ENCODE measurements around the gene EDC4. TPM values are rescaled to one million over a fixed set of nuclear protein-coding genes. Genes with fewer than 3 reads are reported as not detected.

Gene EDC4
- total and polyA plus RNA-seq, 9 donors, result 29.8 to 65.3 (median 48.7) TPM

DNA sequence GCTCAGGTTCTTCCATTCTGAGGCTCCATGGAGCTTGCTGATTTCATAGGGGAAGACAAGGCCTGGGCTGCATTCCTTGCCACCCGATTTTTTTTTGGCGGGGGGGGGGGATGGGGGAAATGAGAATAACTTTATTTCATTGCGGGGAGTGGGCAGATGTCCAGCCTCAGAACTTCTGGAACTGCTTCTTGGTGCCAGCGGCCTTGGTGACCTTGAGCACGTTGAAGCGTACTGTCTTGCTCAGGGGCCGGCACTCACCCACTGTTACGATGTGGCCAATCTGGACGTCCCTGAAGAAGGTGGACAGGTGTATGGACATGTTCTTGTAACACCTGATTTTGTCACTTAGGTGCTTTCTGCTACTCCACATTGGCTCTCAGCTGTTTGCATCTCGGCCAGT is 17.1 kb upstream of the EDC4 start:
- intact Hi-C loops (cut with DNase I), result no loop called here
- H3K4me1 ChIP-seq (ENCODE audit: insufficient read depth), result peaks cover 19% of the 10 kb centered on the region
- no peaks in the 10 kb centered on the region for H3K36me3 ChIP-seq
- no peak overlapping the region for H3K4me3 ChIP-seq
- peak in 3 of 5 donors; percentile 33 to 53 (median 49) for DNase-seq
- no peaks in the 10 kb centered on the region for H3K9me3 ChIP-seq
- H3K27ac ChIP-seq, result no peak overlapping the region
- TF ChIP-seq POLR2A (IDR thresholded peaks at IDR 0.05) (no peak), EP300 (IDR thresholded peaks at IDR 0.05) (no peak)
- TF ChIP-seq, protein P1, sequence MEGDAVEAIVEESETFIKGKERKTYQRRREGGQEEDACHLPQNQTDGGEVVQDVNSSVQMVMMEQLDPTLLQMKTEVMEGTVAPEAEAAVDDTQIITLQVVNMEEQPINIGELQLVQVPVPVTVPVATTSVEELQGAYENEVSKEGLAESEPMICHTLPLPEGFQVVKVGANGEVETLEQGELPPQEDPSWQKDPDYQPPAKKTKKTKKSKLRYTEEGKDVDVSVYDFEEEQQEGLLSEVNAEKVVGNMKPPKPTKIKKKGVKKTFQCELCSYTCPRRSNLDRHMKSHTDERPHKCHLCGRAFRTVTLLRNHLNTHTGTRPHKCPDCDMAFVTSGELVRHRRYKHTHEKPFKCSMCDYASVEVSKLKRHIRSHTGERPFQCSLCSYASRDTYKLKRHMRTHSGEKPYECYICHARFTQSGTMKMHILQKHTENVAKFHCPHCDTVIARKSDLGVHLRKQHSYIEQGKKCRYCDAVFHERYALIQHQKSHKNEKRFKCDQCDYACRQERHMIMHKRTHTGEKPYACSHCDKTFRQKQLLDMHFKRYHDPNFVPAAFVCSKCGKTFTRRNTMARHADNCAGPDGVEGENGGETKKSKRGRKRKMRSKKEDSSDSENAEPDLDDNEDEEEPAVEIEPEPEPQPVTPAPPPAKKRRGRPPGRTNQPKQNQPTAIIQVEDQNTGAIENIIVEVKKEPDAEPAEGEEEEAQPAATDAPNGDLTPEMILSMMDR (IDR thresholded peaks at IDR 0.05), result no peak
- no peaks in the 10 kb centered on the region for H3K27me3 ChIP-seq
- 29 to 61% (median 45%) methylated on average over 10 of the region's 10 CpGs for WGBS, 3 donors

DNA sequence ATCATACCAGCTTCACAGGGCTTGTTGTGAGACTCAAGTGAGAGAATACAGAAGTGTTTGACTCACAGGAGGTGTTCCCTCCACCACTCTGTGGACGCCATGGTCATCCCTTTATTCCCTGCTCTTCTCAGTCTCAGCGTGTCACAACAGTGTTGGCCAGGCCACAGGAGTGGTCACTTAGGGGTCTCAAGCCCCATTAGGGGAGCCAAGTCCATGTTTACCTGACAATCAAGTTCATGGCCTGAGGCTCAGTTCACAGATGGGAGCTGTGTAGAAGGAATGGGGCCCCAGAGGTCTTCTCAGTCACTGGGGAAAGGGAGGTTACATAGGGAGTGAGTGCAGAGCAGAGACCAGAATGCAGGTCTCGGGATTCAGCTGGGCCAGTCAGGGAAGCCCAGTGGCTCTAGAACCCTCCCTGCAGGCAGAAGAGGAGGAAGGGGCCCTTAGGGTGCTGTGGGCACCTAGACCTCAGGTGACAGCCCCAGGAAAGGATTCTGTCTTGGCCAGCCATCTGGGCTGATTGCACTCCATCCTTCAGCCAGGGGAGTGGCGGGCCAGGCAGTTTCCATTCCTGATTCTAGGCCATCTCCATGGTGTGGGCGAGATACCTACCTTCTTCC is 15.8 kb upstream of the EDC4 start:
- TF ChIP-seq POLR2A (IDR thresholded peaks at IDR 0.05), result no peak
- intact Hi-C loops (cut with DNase I), result no loop called here
- peaks cover 19% of the 10 kb centered on the region for H3K4me1 ChIP-seq (ENCODE audit: insufficient read depth)
- no peaks in the 10 kb centered on the region for H3K9me3 ChIP-seq
- no peak overlapping the region for H3K4me3 ChIP-seq
- no peak overlapping the region for H3K27ac ChIP-seq
- 86 to 92% (median 91%) methylated on average over 5 of the region's 5 CpGs for WGBS, 3 donors
- H3K36me3 ChIP-seq, result no peaks in the 10 kb centered on the region
- no peak for DNase-seq
- no peaks in the 10 kb centered on the region for H3K27me3 ChIP-seq

DNA sequence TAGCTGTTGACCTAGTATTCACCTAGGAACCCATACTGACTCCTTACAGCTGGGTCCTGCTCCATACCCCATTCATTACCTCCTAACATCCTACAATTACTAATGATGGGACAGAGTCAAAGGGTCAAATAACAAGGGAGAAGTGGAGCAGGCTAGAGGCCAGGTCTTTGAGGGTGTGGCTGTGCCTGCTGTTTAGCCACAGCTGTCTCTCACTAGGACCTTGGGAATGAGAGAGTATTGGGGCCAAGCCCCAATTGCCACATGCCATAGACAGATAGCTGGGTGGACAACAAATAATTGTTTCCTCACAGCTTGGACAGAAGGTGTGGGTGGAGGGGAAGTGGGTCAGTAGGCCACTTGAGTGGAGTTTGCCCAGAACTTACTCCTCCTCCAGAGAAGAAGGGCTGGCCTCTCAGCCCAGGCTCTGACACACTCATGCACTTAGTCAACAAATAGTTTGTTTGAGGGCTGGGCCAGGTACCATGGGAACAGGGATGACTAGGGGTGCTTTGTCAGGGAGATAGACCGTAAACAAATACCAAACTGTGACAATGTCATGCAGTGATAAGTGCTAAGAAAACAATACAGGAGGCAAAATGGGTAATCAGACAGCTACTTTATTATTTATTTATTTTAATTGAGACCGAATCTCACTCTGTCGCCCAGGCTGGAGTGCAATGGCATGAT is 15.2 kb upstream of the EDC4 start:
- H3K27me3 ChIP-seq, result no peaks in the 10 kb centered on the region
- peak in 1 of 5 donors; percentile 80 for DNase-seq
- WGBS, 3 donors, result 68 to 80% (median 78%) methylated on average over 3 of the region's 3 CpGs
- no peaks in the 10 kb centered on the region for H3K9me3 ChIP-seq
- H3K27ac ChIP-seq, result no peak overlapping the region
- H3K36me3 ChIP-seq, result no peaks in the 10 kb centered on the region
- no peak overlapping the region for H3K4me3 ChIP-seq
- H3K4me1 ChIP-seq (ENCODE audit: insufficient read depth), result peaks cover 19% of the 10 kb centered on the region
- TF ChIP-seq EP300 (IDR thresholded peaks at IDR 0.05), result no peak
- no peak for TF ChIP-seq POLR2A (IDR thresholded peaks at IDR 0.05)
- TF ChIP-seq, protein P1 (IDR thresholded peaks at IDR 0.05), result no peak
- intact Hi-C loops (cut with DNase I), result no loop called here

DNA sequence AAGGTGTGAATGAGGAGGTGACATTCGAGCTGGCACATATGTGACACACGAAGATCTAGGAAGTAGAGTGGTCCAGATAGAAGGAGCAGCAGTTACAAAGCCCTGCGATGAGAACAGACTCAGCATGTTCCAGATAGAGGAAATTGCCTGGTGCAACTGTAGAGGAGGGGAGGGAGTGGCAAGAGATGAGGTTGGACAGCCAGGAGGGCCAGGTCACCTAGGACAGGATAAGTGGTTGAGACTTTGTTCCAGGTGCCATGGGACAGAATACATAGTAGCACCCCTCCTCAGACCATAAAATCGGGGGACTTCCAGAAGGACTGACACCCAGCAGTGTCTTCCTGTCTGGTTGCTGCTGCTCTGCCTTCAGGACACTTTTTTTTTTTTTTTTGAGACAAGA is 14.4 kb upstream of the EDC4 start:
- no peak for DNase-seq
- H3K27me3 ChIP-seq, result no peaks in the 10 kb centered on the region
- TF ChIP-seq, protein P1 (IDR thresholded peaks at IDR 0.05), result no peak
- no peak for TF ChIP-seq POLR2A (IDR thresholded peaks at IDR 0.05)
- no peak for TF ChIP-seq EP300 (IDR thresholded peaks at IDR 0.05)
- H3K4me3 ChIP-seq, result no peak overlapping the region
- H3K36me3 ChIP-seq, result no peaks in the 10 kb centered on the region
- intact Hi-C loops (cut with DNase I), result no loop called here
- no peaks in the 10 kb centered on the region for H3K9me3 ChIP-seq
- 87 to 89% (median 87%) methylated on average over 4 of the region's 4 CpGs for WGBS, 3 donors
- no peak overlapping the region for H3K27ac ChIP-seq
- peaks cover 19% of the 10 kb centered on the region for H3K4me1 ChIP-seq (ENCODE audit: insufficient read depth)

All from ovary (tissue), 9 donors.